Chondrocyte (in vitro differentiated cells): ENCODE measurements around the gene APOBEC3G. TPM values are rescaled to one million over a fixed set of nuclear protein-coding genes. Genes with fewer than 3 reads are reported as not detected.

Experiments used
- DNase-seq: peaks from one replicate; pipeline ENCODE4 v3.0.0; 2021; ENCODE audit warnings: mixed read lengths, low spot score
- H3K27ac Mint-ChIP-seq: one replicate; pipeline ENCODE4 v1.8.0; 2021; ENCODE audit warnings: mild to moderate bottlenecking, moderate library complexity, mixed read lengths; ENCODE audit not compliant: unreplicated experiment
- H3K27me3 Mint-ChIP-seq: 2 replicates; pipeline ENCODE4 v1.8.0; 2021; ENCODE audit warnings: low read depth, mixed read lengths
- H3K36me3 Mint-ChIP-seq: 2 replicates; pipeline ENCODE4 v1.8.0; 2021; ENCODE audit warnings: low read depth, mixed read lengths
- H3K4me1 Mint-ChIP-seq: 2 replicates; pipeline ENCODE4 v1.8.0; 2021; ENCODE audit warnings: low read depth, mild to moderate bottlenecking, mixed read lengths
- H3K4me3 Mint-ChIP-seq: one replicate; pipeline ENCODE4 v1.8.0; 2021; ENCODE audit warnings: mild to moderate bottlenecking, moderate library complexity, mixed read lengths; ENCODE audit not compliant: unreplicated experiment
- H3K9me3 Mint-ChIP-seq: 2 replicates; pipeline ENCODE4 v1.8.0; 2021; ENCODE audit warnings: low read depth, mixed read lengths
- CTCF ChIP-seq: fragments of 200-600 bp; sonication (generic); IDR thresholded peaks from 2 replicates; pipeline ENCODE4 v1.5.0; 2021; ENCODE audit warnings: antibody characterized with exemption, mild to moderate bottlenecking, moderate library complexity
- total RNA-seq: library from RNA; stranded (reverse); gene quantifications from 3 replicates; pipeline ENCODE4 v1.2.1, GENCODE V29; 2021

APOBEC3G gene
- total RNA-seq, 1 donor from 2014 or later: 0.87 TPM

GRCh38 chr22:39098576-39098975 lies 21.5 kb downstream of the APOBEC3G start:
- no peaks in the 10 kb centered on the region for H3K36me3 Mint-ChIP-seq
- peak; percentile 39 for DNase-seq
- H3K4me3 Mint-ChIP-seq: no peak overlapping the region
- TF ChIP-seq CTCF: no peak
- no peaks in the 10 kb centered on the region for H3K9me3 Mint-ChIP-seq
- peaks cover 9% of the 10 kb centered on the region for H3K4me1 Mint-ChIP-seq
- H3K27me3 Mint-ChIP-seq: no peaks in the 10 kb centered on the region
- no peak overlapping the region for H3K27ac Mint-ChIP-seq

GRCh38 chr22:39101226-39101625 lies 24.2 kb downstream of the APOBEC3G start:
- Mint-ChIP-seq H3K9me3 (no peaks in the 10 kb centered on the region), H3K36me3 (no peaks in the 10 kb centered on the region), H3K4me3 (no peak overlapping the region), H3K4me1 (peaks cover 9% of the 10 kb centered on the region), H3K27me3 (no peaks in the 10 kb centered on the region), H3K27ac (no peak overlapping the region)
- no peak for TF ChIP-seq CTCF
- no peak for DNase-seq

GRCh38 chr22:39103431-39103830 lies 26.4 kb downstream of the APOBEC3G start:
- H3K27me3 Mint-ChIP-seq: no peaks in the 10 kb centered on the region
- no peak overlapping the region for H3K27ac Mint-ChIP-seq
- no peaks in the 10 kb centered on the region for H3K4me1 Mint-ChIP-seq
- no peaks in the 10 kb centered on the region for H3K36me3 Mint-ChIP-seq
- H3K9me3 Mint-ChIP-seq: no peaks in the 10 kb centered on the region
- DNase-seq: no peak
- no peak overlapping the region for H3K4me3 Mint-ChIP-seq
- no peak for TF ChIP-seq CTCF

- no peak overlapping the region for H3K4me3 Mint-ChIP-seq
- H3K27me3 Mint-ChIP-seq: peaks cover 8% of the 10 kb centered on the region
- no peaks in the 10 kb centered on the region for H3K9me3 Mint-ChIP-seq
- H3K4me1 Mint-ChIP-seq: no peaks in the 10 kb centered on the region
- H3K36me3 Mint-ChIP-seq: no peaks in the 10 kb centered on the region
- no peak overlapping the region for H3K27ac Mint-ChIP-seq
- DNase-seq: no peak
- TF ChIP-seq CTCF: no peak
Observed at GRCh38 chr22:39106326-39106725, 29.3 kb downstream of the APOBEC3G start.

GRCh38 chr22:39108487-39108886 lies 31.4 kb downstream of the APOBEC3G start:
- Mint-ChIP-seq H3K36me3 (no peaks in the 10 kb centered on the region), H3K4me3 (no peak overlapping the region), H3K9me3 (no peaks in the 10 kb centered on the region), H3K27ac (no peak overlapping the region), H3K4me1 (no peaks in the 10 kb centered on the region), H3K27me3 (peaks cover 9% of the 10 kb centered on the region)
- no peak for TF ChIP-seq CTCF
- no peak for DNase-seq
